ENCODE measurements around the gene ACAD11. TPM values are rescaled to one million over a fixed set of nuclear protein-coding genes. Genes with fewer than 3 reads are reported as not detected.
"Not testable (repeated sequence)": the region's sequence is repeated elsewhere in the genome, so short reads cannot be mapped to it uniquely, and the experiment has no call there.

Gene ACAD11
- total RNA-seq, 1 experiment from 2014 or later: 15.9 TPM

DNA sequence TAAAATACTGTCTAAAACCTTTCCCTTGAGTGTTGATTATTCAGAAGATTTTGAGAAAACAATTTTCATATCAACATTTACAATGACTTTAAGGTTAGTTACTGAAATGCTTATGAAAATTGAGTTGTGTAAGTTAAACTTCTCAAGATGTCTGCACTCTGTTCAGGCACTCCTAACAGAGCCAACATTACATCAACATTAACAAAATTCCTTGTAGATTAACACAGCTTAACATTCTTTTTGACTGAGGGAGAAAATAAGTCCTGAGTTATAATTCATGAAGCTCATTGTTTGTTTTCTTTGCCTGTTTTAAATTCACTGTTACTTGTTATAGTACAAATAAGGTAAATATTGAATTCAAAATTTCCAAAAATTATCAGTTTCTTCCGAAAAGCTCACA, 53.5 kb downstream of the ACAD11 start:
- DNase-seq (ENCODE audit: extremely low read depth, low read depth): no peak

DNA sequence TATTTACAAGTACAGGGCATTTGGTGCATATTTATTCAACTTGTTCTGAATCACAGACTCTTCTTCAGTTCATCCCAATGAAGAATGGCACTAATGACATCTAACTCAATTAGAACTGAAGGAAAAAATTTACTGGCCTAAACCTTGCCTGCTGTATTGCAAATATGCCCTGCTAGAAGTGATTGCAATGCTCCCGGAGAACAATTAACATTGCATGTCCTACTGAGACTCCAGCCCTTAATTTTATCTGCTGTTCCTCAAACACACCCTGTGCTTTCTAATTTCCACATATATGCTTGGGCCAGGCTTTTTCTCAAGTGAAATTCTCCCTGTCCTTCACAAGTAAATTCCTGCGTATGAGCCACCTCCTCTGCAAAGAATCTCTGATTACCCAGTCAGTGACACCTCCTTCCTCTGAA, 54.2 kb downstream of the ACAD11 start:
- no peak for DNase-seq (ENCODE audit: extremely low read depth, low read depth)

DNA sequence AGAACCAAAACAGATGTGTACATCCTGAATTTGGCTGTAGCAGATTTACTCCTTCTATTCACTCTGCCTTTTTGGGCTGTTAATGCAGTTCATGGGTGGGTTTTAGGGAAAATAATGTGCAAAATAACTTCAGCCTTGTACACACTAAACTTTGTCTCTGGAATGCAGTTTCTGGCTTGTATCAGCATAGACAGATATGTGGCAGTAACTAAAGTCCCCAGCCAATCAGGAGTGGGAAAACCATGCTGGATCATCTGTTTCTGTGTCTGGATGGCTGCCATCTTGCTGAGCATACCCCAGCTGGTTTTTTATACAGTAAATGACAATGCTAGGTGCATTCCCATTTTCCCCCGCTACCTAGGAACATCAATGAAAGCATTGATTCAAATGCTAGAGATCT, 59.0 kb downstream of the ACAD11 start:
- DNase-seq (ENCODE audit: extremely low read depth, low read depth): not testable (repeated sequence)

DNA sequence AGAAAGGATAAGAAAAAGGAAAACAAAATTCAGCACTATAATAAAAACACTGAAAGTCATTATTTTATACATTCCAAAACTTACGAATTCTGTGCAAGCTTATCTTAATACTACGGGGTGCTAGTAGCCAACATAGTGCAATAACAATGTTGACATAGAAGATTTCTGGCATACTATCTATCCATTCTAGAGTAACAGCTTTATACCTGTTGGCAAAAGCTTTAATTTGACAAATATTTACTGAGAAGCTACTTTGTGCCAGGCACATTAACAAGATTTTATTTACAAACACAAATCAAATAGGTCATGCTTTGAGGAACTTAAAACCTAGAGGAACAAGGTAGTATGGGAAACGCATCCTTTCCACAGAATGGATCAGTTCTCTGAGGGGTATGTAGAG, 61.4 kb downstream of the ACAD11 start:
- no peak for DNase-seq (ENCODE audit: extremely low read depth, low read depth)

- DNase-seq (ENCODE audit: extremely low read depth, low read depth): no peak
Observed at GRCh38 chr3:132597660-132598059, 61.9 kb downstream of the ACAD11 start.

DNA sequence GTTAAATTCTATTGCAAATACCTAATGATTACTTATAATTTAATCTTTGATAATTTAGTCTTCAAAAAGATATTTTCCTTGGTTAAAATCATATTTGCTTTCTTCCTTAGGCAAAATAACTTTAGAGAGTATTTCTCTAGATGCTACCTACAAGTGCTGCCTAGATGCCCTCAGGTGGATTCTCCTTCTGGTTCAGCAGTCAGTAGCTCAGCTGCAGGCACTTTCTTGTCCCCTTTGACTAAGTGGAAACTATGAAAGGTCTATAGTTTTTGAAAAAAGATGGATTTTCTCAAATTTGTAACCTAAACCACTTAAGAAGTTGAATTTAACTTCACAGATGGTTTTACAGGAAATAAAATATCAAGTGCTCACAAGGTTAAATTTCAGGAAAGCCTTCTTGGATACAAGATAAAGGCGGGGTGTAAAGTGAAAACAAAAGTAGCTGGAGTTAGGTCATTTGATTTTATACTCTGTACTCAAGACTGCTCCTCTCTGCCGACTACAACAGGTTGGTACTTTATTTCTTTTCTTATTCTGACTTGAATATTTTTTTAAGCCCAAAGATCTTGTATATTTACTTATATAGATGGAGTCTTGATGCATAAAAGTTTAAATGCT, 62.7 kb downstream of the ACAD11 start, which contains the start of gene ACKR4:
ACKR4 (plus strand) TSS at position 455 of the 618 bp plus-strand sequence. CDS start 3,128 bp downstream, outside the sequence.
- DNase-seq (ENCODE audit: extremely low read depth, low read depth): no peak

DNA sequence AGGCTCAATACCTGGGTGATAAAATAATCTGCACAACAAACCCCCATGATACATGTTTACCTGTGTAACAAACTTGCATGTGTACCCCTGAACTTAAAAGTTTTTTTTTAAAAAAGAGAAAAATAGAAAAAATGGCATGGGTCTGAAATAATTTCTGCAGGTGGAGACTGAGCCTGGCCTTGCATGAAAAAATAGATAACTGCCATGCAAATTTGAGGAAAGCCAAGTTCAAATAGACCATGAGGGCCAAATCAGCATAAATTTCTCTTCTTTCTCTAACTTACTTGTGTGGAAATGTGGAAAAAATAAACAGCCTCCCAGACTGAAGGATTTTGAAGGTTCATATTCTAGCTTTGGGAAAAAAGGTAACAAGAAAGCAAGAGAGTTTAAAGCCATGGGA, 63.3 kb downstream of the ACAD11 start:
- DNase-seq (ENCODE audit: extremely low read depth, low read depth): no peak

DNA sequence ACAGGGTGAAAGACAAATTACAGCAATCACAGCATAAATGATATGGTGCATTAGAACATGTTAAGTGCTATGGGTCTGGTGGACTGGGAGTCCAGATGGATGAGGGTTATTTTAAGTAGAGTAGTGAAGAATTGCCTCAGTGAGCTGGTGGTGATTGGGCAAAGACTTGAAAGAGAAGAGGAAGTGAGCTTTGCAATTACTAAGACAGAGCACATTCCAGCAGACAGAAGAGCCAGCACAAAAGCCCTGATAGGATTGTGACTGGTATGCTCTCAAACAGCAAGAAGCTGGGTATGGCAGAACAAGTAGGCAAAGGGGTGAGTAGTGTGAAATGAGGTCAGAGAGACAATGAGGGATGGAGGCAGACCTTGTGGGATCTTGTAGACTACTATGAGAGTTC, 64.6 kb downstream of the ACAD11 start:
- DNase-seq (ENCODE audit: extremely low read depth, low read depth): no peak

GRCh38 chr3:132594498-132594897, 65.1 kb downstream of the ACAD11 start:
- DNase-seq (ENCODE audit: extremely low read depth, low read depth): no peak

GRCh38 chr3:132593947-132594323, 65.7 kb downstream of the ACAD11 start:
- no peak for DNase-seq (ENCODE audit: extremely low read depth, low read depth)

- no peak for DNase-seq (ENCODE audit: extremely low read depth, low read depth)
Observed at GRCh38 chr3:132593241-132593946, 66.2 kb downstream of the ACAD11 start.

- DNase-seq (ENCODE audit: extremely low read depth, low read depth): no peak
Observed at GRCh38 chr3:132592216-132592615, 67.4 kb downstream of the ACAD11 start.

- no peak for DNase-seq (ENCODE audit: extremely low read depth, low read depth)
Observed at GRCh38 chr3:132587401-132587800, 72.2 kb downstream of the ACAD11 start.

DNA sequence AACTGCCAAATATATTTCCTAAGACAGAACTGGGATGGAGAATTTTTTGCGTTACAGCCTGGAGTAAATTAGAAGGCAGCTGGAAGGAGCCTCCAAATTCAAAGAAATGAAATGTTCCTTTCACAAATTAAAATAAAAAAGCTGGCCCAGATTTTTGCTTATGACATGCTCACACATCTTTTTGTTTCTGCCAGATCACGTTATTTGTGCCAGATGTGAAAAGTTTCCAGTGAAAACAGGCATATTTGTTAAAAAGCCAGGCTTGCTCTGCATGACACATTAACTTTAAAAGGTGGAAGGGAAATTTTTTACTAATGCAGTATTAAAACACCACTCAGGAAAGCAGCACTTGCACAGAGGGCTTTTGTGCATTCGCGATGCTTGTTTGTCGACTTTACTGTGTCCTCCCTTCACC, 85.8 kb downstream of the ACAD11 start:
- DNase-seq (ENCODE audit: extremely low read depth, low read depth): no peak

DNA sequence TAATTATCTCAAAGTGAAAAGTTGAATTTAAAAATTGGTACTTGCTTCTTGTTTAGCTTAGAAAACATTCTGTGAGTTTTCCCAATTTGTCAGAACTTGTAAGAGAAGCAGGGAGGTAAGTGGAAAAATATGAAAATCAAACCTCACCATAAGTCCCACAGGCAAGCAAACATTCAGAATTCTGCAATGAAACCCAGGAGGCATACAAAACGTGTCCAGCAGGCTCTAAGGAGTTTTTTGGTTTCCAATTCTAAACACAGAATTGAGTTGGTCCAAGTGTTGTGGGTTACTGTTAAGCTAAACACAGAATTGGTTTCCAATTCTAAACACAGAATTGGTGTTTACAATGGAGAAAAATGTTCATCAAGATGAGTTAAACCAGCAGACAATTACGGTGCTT, 89.6 kb downstream of the ACAD11 start:
- DNase-seq (ENCODE audit: extremely low read depth, low read depth): no peak

GRCh38 chr3:132569580-132569979, 90.0 kb downstream of the ACAD11 start:
- DNase-seq (ENCODE audit: extremely low read depth, low read depth): no peak

DNA sequence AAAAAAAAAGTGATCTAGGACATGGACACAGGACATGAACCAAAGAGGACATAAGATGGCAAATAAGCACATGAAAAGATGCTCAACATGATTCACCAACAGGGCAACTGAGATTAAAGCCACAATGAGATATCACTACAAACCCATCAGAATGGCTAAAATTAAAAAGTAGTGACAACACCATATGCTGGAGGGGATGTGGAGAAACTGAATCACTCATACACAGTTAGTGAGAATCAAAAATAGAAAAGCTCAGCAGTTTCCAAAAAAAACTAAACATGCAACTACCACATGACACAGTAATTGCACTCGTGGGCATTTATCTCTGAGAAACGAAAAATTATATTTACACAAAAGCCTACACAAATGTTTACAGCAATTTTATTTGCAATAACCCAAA, 90.5 kb downstream of the ACAD11 start:
- DNase-seq (ENCODE audit: extremely low read depth, low read depth): no peak

GRCh38 chr3:132568422-132568821, 91.2 kb downstream of the ACAD11 start:
- no peak for DNase-seq (ENCODE audit: extremely low read depth, low read depth)

GRCh38 chr3:132564070-132564465, 95.5 kb downstream of the ACAD11 start:
- no peak for DNase-seq (ENCODE audit: extremely low read depth, low read depth)

GRCh38 chr3:132563420-132564069, 96.1 kb downstream of the ACAD11 start:
- no peak for DNase-seq (ENCODE audit: extremely low read depth, low read depth)

DNA sequence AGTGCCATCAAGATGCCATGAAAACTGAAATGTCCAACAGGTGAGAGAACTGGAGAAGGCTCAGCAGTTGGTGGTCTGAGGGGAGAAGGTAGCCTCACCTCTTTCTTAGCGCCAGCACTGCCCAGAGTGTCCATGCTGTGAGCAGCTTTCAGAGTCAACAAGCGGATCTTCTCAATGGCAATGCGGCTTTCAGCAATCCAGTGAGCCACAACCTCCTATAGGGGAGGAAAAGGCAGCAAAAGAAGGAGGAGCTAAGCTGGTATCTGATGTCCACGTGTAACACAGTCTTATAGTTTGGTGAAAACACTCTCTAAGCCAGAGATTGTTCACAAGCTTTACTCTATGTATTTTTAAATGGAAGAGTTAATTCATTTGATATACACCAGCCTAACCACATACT, 98.6 kb downstream of the ACAD11 start:
- no peak for DNase-seq (ENCODE audit: extremely low read depth, low read depth)

All from NCI-H460 (cell line).